ENCODE results near the gene MYCBPAP.

Gene MYCBPAP

DNA sequence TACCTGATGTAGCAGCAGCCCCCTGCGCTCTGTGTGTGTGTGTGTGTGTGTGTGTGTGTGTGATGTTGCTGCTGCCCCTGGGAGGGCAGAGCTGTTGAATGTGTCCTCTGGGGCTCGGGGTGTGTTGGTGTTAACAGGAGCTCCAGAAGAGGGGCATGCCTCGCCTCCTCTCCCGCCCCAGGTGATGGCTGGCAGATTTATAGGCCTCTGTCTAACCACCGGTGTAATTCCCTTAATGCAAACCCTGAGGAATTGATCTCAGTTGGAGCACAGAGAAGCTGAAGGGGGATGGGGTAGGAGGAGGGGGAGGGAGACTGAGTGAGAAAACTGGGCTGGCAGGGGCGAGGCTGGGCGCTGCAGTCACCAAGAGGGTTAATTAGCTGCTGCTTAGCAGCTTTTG is 62.3 kb downstream of the MYCBPAP start:
- no peaks in the 10 kb centered on the region for H3K36me3 ChIP-seq
- no peak overlapping the region for H3K4me3 ChIP-seq (ENCODE audit: low read depth, low read length)
- DNase-seq: no peak
- H3K4me1 ChIP-seq: peaks cover 7% of the 10 kb centered on the region
- H3K9me3 ChIP-seq: no peaks in the 10 kb centered on the region; the same call in 1 of the 2 replicates
- H3K27me3 ChIP-seq: no peaks in the 10 kb centered on the region
- TF ChIP-seq, protein P1, sequence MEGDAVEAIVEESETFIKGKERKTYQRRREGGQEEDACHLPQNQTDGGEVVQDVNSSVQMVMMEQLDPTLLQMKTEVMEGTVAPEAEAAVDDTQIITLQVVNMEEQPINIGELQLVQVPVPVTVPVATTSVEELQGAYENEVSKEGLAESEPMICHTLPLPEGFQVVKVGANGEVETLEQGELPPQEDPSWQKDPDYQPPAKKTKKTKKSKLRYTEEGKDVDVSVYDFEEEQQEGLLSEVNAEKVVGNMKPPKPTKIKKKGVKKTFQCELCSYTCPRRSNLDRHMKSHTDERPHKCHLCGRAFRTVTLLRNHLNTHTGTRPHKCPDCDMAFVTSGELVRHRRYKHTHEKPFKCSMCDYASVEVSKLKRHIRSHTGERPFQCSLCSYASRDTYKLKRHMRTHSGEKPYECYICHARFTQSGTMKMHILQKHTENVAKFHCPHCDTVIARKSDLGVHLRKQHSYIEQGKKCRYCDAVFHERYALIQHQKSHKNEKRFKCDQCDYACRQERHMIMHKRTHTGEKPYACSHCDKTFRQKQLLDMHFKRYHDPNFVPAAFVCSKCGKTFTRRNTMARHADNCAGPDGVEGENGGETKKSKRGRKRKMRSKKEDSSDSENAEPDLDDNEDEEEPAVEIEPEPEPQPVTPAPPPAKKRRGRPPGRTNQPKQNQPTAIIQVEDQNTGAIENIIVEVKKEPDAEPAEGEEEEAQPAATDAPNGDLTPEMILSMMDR (IDR thresholded peaks at IDR 0.05; ENCODE audit: low read depth, low read length): no peak

DNA sequence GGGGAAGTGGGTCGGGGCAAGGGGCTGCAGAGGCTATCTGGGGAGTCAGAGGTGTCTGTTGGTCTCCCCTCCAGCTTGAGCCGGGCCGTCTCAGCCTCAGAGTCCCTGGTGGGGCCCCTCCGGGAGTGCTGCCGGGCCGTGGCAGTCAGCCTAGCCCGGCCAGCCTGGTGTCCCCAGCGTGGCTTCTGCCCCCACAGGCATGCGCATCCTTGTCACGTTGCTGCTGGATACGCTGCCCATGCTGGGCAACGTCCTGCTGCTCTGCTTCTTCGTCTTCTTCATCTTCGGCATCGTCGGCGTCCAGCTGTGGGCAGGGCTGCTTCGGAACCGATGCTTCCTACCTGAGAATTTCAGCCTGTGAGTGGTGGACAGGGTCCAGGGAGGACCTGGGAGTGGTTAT is 63.4 kb downstream of the MYCBPAP start:
- H3K27me3 ChIP-seq: no peaks in the 10 kb centered on the region
- H3K4me1 ChIP-seq: no peaks in the 10 kb centered on the region; the same call in 1 of the 2 replicates
- no peaks in the 10 kb centered on the region for H3K9me3 ChIP-seq
- H3K4me3 ChIP-seq (ENCODE audit: low read depth, low read length): no peak overlapping the region
- TF ChIP-seq, protein P1 (IDR thresholded peaks at IDR 0.05; ENCODE audit: low read depth, low read length): no peak
- DNase-seq: no peak
- no peaks in the 10 kb centered on the region for H3K36me3 ChIP-seq

- Histone ChIP-seq H3K27me3 (no peaks in the 10 kb centered on the region), H3K4me1 (no peaks in the 10 kb centered on the region; the same call in 1 of the 2 replicates), H3K9me3 (no peaks in the 10 kb centered on the region), H3K36me3 (no peaks in the 10 kb centered on the region), H3K4me3 (ENCODE audit: low read depth, low read length) (no peak overlapping the region)
- TF ChIP-seq, protein P1 (IDR thresholded peaks at IDR 0.05; ENCODE audit: low read depth, low read length): no peak
- no peak for DNase-seq
Measured at GRCh38 chr17:50572541-50572940, 64.3 kb downstream of the MYCBPAP start.

DNA sequence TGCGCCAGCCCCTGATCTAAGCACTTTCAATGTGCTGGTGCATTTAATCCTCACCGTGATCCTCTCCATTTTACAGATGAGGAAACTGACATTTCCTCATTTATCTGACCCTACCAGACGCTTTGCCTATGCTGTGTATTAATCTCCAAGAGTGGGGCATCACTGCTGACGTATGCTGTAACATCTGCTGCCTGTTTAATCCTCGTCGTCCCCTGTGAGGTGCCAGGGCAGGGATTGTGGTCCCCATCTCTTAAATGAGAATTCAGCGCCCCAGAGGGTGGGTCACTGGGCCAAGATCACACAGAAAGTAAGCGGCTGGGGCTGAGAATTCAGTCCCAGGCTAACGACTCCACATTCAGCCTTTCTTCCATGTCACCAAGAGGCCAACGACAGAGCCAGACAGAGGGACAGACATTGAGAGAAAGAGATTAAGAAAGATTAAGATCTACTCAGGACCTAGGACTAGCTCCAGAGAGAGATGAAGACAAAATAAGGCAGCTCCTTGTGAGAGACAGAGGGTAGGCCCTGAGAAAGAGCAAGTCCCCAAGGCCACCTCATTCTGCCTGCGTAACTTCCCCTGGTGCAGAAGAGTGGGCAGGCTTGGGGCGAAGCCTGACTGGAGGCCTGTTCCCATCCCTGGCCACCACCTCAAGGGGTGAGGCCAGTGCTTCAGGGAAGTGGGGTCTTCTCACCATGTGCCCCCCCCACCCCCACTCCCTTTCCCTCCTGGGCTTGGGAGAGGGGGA is 65.8 kb downstream of the MYCBPAP start:
- TF ChIP-seq, protein P1 (IDR thresholded peaks at IDR 0.05; ENCODE audit: low read depth, low read length): no peak
- Histone ChIP-seq H3K36me3 (no peaks in the 10 kb centered on the region), H3K9me3 (no peaks in the 10 kb centered on the region)

DNA sequence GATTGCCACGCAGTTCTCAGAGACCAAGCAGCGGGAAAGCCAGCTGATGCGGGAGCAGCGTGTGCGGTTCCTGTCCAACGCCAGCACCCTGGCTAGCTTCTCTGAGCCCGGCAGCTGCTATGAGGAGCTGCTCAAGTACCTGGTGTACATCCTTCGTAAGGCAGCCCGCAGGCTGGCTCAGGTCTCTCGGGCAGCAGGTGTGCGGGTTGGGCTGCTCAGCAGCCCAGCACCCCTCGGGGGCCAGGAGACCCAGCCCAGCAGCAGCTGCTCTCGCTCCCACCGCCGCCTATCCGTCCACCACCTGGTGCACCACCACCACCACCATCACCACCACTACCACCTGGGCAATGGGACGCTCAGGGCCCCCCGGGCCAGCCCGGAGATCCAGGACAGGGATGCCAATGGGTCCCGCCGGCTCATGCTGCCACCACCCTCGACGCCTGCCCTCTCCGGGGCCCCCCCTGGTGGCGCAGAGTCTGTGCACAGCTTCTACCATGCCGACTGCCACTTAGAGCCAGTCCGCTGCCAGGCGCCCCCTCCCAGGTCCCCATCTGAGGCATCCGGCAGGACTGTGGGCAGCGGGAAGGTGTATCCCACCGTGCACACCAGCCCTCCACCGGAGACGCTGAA is 67.5 kb downstream of the MYCBPAP start:
- DNase-seq: no peak
- Histone ChIP-seq H3K4me3 (ENCODE audit: low read depth, low read length) (no peak overlapping the region), H3K9me3 (no peaks in the 10 kb centered on the region), H3K4me1 (no peaks in the 10 kb centered on the region), H3K27me3 (no peaks in the 10 kb centered on the region), H3K36me3 (no peaks in the 10 kb centered on the region)
- TF ChIP-seq, protein P1 (IDR thresholded peaks at IDR 0.05; ENCODE audit: low read depth, low read length): 0 out of 2 replicates have a peak, but pooled peaks have one; percentile 4

More for the DNA sequence above, 65.8 kb downstream of the MYCBPAP start:
- DNase-seq: no peak
- Histone ChIP-seq H3K4me3 (ENCODE audit: low read depth, low read length) (no peak overlapping the region), H3K4me1 (no peaks in the 10 kb centered on the region; the same call in 1 of the 2 replicates), H3K27me3 (no peaks in the 10 kb centered on the region)

GRCh38 chr17:50576864-50577263 is 68.6 kb downstream of the MYCBPAP start:
- no peaks in the 10 kb centered on the region for H3K36me3 ChIP-seq
- no peaks in the 10 kb centered on the region for H3K9me3 ChIP-seq
- no peaks in the 10 kb centered on the region for H3K27me3 ChIP-seq
- TF ChIP-seq, protein P1 (IDR thresholded peaks at IDR 0.05; ENCODE audit: low read depth, low read length): no peak
- no peak overlapping the region for H3K4me3 ChIP-seq (ENCODE audit: low read depth, low read length)
- H3K4me1 ChIP-seq: no peaks in the 10 kb centered on the region
- no peak for DNase-seq
